ENCODE data around the gene ZNF638.
"Not testable (repeated sequence)": the region's sequence is repeated elsewhere in the genome, so short reads cannot be mapped to it uniquely, and the experiment has no call there.

ZNF638 gene

GRCh38 chr2:71395471-71395870 lies 63.9 kb downstream of the ZNF638 start:
- DNase-seq (ENCODE audit: low spot score), result no peak

GRCh38 chr2:71402427-71402826 lies 70.8 kb downstream of the ZNF638 start:
- DNase-seq (ENCODE audit: low spot score), result no peak

- DNase-seq (ENCODE audit: low spot score), result no peak
Measured at GRCh38 chr2:71409611-71410010, 78.0 kb downstream of the ZNF638 start.

GRCh38 chr2:71410696-71411095 lies 79.1 kb downstream of the ZNF638 start:
- no peak for DNase-seq (ENCODE audit: low spot score)

GRCh38 chr2:71416866-71417265 lies 85.3 kb downstream of the ZNF638 start:
- not testable (repeated sequence) for DNase-seq (ENCODE audit: low spot score)

GRCh38 chr2:71417300-71418202 lies 86.0 kb downstream of the ZNF638 start:
- DNase-seq (ENCODE audit: low spot score), result peak; percentile 11

- DNase-seq (ENCODE audit: low spot score), result no peak
Measured at GRCh38 chr2:71419145-71419544, 87.6 kb downstream of the ZNF638 start.

- DNase-seq (ENCODE audit: low spot score), result no peak
Measured at GRCh38 chr2:71419976-71420375, 88.4 kb downstream of the ZNF638 start.

- no peak for DNase-seq (ENCODE audit: low spot score)
Measured at GRCh38 chr2:71422786-71423185, 91.2 kb downstream of the ZNF638 start.

- no peak for DNase-seq (ENCODE audit: low spot score)
Measured at GRCh38 chr2:71423817-71424420, 92.3 kb downstream of the ZNF638 start.

GRCh38 chr2:71426721-71427120 lies 95.1 kb downstream of the ZNF638 start:
- DNase-seq (ENCODE audit: low spot score), result no peak

- DNase-seq (ENCODE audit: low spot score), result no peak
Measured at GRCh38 chr2:71428472-71429383, 97.1 kb downstream of the ZNF638 start.

GRCh38 chr2:71445142-71445541 lies 113.6 kb downstream of the ZNF638 start:
- not testable (repeated sequence) for DNase-seq (ENCODE audit: low spot score)

- DNase-seq (ENCODE audit: low spot score), result no peak
Measured at GRCh38 chr2:71446505-71446904, 114.9 kb downstream of the ZNF638 start.

- DNase-seq (ENCODE audit: low spot score), result no peak
Measured at GRCh38 chr2:71449343-71449742, 117.8 kb downstream of the ZNF638 start.

- DNase-seq (ENCODE audit: low spot score), result no peak
Measured at GRCh38 chr2:71451705-71452104, 120.1 kb downstream of the ZNF638 start.

- DNase-seq (ENCODE audit: low spot score), result peak; percentile 91
Measured at GRCh38 chr2:71452565-71452964, 121.0 kb downstream of the ZNF638 start.

GRCh38 chr2:71453404-71454220 lies 122.0 kb downstream of the ZNF638 start, which contains the start of gene DYSF:
DYSF (plus strand) TSS chr2:71453561.
- peak; percentile 54 for DNase-seq (ENCODE audit: low spot score)

- no peak for DNase-seq (ENCODE audit: low spot score)
Measured at GRCh38 chr2:71454221-71455010, 122.8 kb downstream of the ZNF638 start.

- DNase-seq (ENCODE audit: low spot score), result peak; percentile 41
Measured at GRCh38 chr2:71455011-71455740, 123.6 kb downstream of the ZNF638 start.
